T-helper 2 cell treated with Interferon-gamma antibody and Interleukin-4, amounts not matched to agents 5 μg/mL and 100 μg/mL, for 36 hours (primary cell): Measurements from ENCODE around the gene RASIP1.

Experiments used
- DNase-seq: peaks from one replicate; pipeline ENCODE4 v3.0.0; 2021; ENCODE audit warnings: low spot score
- H3K27ac Mint-ChIP-seq: one replicate; pipeline ENCODE4 v1.8.0; 2021; ENCODE audit warnings: mild to moderate bottlenecking, mixed read lengths
- H3K27me3 Mint-ChIP-seq: one replicate; pipeline ENCODE4 v1.8.0; 2021; ENCODE audit warnings: low read depth, mixed read lengths
- H3K36me3 Mint-ChIP-seq: one replicate; pipeline ENCODE4 v1.8.0; 2021; ENCODE audit warnings: low read depth, mixed read lengths
- H3K4me1 Mint-ChIP-seq: one replicate; pipeline ENCODE4 v1.8.0; 2021; ENCODE audit warnings: low read depth, mixed read lengths
- H3K4me3 Mint-ChIP-seq: one replicate; pipeline ENCODE4 v1.8.0; 2022; ENCODE audit warnings: mild to moderate bottlenecking, moderate library complexity, mixed read lengths
- H3K9me3 Mint-ChIP-seq: one replicate; pipeline ENCODE4 v1.8.0; 2021; ENCODE audit warnings: mixed read lengths

Gene RASIP1

GRCh38 chr19:48673436-48674100 lies 66.8 kb downstream of the RASIP1 start:
- Mint-ChIP-seq H3K27ac (no peak overlapping the region), H3K4me3 (no peak overlapping the region), H3K4me1 (peaks cover 1% of the 10 kb centered on the region), H3K36me3 (peaks cover 2% of the 10 kb centered on the region), H3K9me3 (peaks cover 11% of the 10 kb centered on the region), H3K27me3 (no peaks in the 10 kb centered on the region)
- DNase-seq = no peak

GRCh38 chr19:48672994-48673393 lies 67.4 kb downstream of the RASIP1 start, which contains the start of gene NTN5:
Gene NTN5 (minus strand): TSS chr19:48673017. CDS start chr19:48670986, 2,031 bp downstream.
- H3K4me1 Mint-ChIP-seq = peaks cover 1% of the 10 kb centered on the region
- H3K27ac Mint-ChIP-seq = no peak within 1 kb of the TSS

GRCh38 chr19:48671446-48671995 lies 68.9 kb downstream of the RASIP1 start:
- Mint-ChIP-seq H3K4me3 (no peak overlapping the region), H3K9me3 (peaks cover 11% of the 10 kb centered on the region), H3K27me3 (no peaks in the 10 kb centered on the region), H3K4me1 (peaks cover 1% of the 10 kb centered on the region), H3K27ac (no peak overlapping the region), H3K36me3 (peaks cover 2% of the 10 kb centered on the region)
- DNase-seq = no peak

More at GRCh38 chr19:48672994-48673393, 67.4 kb downstream of the RASIP1 start, which contains the start of gene NTN5:
- Mint-ChIP-seq H3K4me3 (no peak within 1 kb of the TSS), H3K9me3 (peaks cover 11% of the 10 kb centered on the region), H3K36me3 (peaks cover 2% of the 10 kb centered on the region), H3K27me3 (no peaks in the 10 kb centered on the region)
- DNase-seq = no peak

DNA sequence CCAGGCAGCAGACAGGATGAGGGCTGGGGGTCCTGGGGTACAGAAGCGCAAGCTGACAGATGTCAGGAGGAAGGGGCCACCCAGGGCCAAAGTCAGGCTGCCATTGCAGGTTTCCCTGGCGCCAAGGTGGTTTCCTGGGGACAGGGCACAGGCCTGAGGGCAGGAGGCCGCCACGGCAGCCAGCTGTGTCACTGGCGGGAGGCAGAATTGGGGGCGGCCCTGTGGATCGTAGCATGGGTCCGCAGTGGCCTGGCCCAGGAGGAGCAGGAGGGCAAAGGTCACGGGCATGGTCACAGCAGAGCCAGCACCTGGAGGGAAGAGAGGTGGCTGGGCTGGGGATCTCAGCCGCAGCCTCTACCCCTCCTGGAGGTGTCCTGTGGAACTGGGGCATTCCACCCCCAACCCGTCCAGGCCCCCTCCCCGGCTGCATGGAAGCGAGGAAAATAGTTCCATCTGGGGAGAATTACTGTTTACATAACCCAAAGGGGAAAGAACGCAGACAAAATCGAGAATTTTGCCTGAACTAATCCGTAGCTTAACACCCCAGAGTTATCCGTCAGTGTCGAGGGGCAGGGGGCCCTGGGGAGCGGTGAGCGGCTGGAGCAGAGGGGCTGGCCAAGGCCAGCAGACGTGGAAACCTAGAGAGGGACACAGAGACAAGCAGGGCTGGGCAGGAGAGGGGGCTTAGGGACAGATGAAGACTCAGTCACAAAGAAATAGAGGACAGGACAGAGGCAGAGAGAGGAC lies 69.5 kb downstream of the RASIP1 start:
- Mint-ChIP-seq H3K9me3 (peaks cover 11% of the 10 kb centered on the region), H3K4me1 (peaks cover 1% of the 10 kb centered on the region), H3K4me3 (no peak overlapping the region), H3K36me3 (peaks cover 2% of the 10 kb centered on the region), H3K27me3 (no peaks in the 10 kb centered on the region), H3K27ac (no peak overlapping the region)
- no peak for DNase-seq
